Stimulated activated CD8-positive, alpha-beta memory T cell treated with anti-CD3 and anti-CD28 coated beads, Interleukin-7, amount 100 ng/mL, for 1 hour (primary cell): Measurements from ENCODE around the gene UBE2N.

Experiments used
- DNase-seq, 2 donors: peaks; one replicate each; pipeline ENCODE4 v3.0.0-alpha.2; 2020; ENCODE audit warnings: low read depth in 2 of 2

UBE2N gene

GRCh38 chr12:93356214-93356613 lies 85.5 kb downstream of the UBE2N start:
- no peak for DNase-seq
